ENCODE data around the gene NUDT1.

Gene NUDT1

DNA sequence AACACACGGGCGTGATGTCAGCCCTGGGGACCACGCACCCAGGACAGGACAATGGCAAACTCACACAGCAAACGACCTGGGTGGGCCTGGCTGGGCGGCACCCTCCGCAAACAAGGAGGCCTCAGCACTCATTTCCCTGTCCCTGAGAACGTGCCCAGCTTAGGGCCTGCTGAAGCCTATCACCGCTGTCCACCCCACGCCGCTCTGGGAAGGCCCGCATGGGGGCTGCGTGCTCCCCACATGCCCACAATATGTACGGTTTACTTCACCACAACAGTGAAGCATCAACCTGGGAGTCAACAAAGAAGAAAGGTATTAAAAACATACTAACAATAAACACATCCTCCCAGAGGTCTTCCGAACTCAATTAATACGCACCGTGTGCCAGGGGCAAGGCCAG lies 21.5 kb upstream of the NUDT1 start:
- FAIRE-seq = no peak
- DNase-seq (ENCODE audit: extremely low spot score, insufficient read length, low read depth) = no peak

- DNase-seq (ENCODE audit: extremely low spot score, insufficient read length, low read depth) (no peak), FAIRE-seq (no peak)
Observed at GRCh38 chr7:2220954-2221353, 21.1 kb upstream of the NUDT1 start.

- DNase-seq (ENCODE audit: extremely low spot score, insufficient read length, low read depth) (no peak), FAIRE-seq (no peak)
Observed at GRCh38 chr7:2222516-2222915, 19.5 kb upstream of the NUDT1 start.

- no peak for FAIRE-seq
- no peak for DNase-seq (ENCODE audit: extremely low spot score, insufficient read length, low read depth)
Observed at GRCh38 chr7:2223321-2223720, 18.7 kb upstream of the NUDT1 start.

GRCh38 chr7:2224491-2224928 lies 17.5 kb upstream of the NUDT1 start:
- DNase-seq (ENCODE audit: extremely low spot score, insufficient read length, low read depth) = no peak
- no peak for FAIRE-seq

DNA sequence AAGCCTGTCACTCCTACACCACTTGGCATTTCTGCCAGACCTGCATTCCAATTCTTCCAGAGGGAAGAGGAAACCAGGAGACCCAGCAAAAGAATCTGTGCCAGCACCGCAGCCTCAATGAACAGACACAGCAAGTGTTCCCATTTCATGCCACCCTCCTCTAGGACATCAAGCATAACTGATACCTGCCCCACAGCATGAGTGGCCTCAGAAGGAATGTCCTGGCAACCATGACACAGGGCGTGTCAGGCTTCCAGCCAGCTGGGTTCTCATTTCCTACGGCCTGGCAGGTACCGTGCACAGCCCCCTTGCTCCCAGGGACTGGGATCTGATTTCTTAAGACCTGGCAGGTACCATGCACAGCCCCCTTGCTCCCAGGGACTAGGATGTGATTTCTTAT lies 17.1 kb upstream of the NUDT1 start:
- FAIRE-seq = no peak
- DNase-seq (ENCODE audit: extremely low spot score, insufficient read length, low read depth) = no peak

DNA sequence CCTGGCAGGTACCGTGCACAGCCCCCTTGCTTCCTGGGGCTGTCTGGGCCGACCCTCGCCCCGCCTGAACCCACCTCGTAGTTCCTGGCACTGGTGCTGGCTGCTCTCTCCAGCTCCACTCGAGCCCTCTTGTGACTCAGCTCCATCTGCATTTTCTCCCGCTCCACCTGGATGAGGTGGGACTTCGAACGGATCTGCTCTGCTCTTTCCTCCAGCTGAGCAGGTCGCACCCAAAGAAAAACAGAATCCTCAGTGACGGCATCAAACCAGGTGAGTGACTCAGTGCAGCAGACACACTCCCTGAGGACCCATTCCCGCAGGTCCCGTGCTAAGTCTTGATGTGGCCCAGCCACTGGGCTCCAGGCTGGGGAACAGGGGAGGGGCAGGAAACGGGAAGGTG lies 16.7 kb upstream of the NUDT1 start:
- no peak for DNase-seq (ENCODE audit: extremely low spot score, insufficient read length, low read depth)
- no peak for FAIRE-seq

DNA sequence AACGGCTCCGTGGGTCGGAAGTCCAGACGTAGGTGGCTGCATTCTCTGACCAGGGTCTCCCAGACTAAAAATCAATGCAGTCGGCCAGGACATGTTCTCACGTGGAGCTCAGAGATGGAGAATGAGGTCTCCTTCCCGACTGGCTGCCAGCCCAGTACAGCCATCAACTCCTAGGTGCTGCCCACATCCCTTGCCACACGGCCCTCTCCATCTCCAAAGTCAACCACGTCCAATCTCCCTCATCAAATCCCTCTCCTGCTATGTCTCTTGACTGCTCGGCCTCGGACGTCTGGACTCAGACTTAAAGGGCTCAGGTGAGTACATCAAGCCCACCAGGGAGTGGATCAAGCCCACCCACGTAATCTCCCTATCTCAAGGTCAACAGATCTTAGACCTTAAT lies 16.2 kb upstream of the NUDT1 start:
- DNase-seq (ENCODE audit: extremely low spot score, insufficient read length, low read depth) (no peak), FAIRE-seq (no peak)

- FAIRE-seq (no peak), DNase-seq (ENCODE audit: extremely low spot score, insufficient read length, low read depth) (no peak)
Observed at GRCh38 chr7:2227699-2228098, 14.3 kb upstream of the NUDT1 start.

DNA sequence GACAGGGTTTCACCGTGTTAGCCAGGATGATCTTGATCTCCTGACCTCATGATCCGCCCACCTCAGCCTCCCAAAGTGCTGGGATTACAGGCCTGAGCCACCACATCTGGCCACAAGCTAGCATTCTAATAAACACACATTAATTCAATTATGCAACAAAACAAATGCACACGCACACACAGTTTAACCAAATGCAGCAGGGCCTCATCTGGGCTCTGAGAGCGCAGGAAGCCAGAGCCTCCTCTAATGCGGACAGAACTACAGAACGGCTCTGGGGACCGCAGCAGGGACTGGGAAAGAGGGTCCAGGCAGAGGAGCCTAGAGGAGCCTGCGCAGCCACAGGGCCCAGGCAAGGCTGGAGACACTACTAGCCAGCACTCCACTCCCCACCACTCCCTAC lies 13.1 kb upstream of the NUDT1 start:
- FAIRE-seq = no peak
- DNase-seq (ENCODE audit: extremely low spot score, insufficient read length, low read depth) = no peak

DNA sequence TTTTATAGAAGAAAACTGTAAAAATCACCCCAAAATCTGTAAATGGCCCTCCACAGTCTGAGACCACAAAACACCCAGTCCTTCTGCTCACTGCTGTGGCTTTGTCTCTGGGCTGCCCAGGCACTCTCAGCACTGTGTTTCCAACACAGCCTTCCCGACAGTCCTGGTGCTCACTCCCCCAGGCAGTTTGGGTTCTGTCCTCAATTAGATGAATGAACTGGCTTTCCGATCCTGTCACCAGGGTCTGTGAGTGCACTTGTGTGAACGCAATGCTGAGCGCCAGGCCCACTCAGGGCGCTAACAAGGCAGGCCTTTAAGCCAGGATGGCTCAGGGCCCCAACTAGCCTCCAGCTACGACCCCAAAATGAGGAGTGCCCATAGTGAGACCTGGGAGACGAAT lies 12.6 kb upstream of the NUDT1 start:
- DNase-seq (ENCODE audit: extremely low spot score, insufficient read length, low read depth) (no peak), FAIRE-seq (no peak)

DNA sequence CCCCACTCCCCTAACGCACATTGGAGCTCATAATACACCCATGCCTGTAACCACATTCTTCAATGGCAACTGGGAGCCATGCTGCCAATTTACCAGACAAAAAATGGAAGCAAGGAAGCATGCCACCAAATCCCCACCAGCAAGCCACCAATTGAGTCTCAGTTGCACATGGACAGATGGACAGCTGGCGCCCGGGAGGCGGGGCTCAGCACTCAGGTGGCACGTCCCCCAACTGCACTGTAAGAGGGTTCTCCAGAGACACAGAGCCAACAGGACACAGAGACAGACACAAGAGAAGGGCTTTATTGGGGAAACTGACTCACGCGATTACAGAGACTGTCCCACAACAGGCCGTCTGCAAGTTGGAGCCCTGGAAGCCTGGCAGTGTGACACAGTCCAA lies 11.8 kb upstream of the NUDT1 start:
- DNase-seq (ENCODE audit: extremely low spot score, insufficient read length, low read depth) (no peak), FAIRE-seq (no peak)

GRCh38 chr7:2230882-2231281 lies 11.1 kb upstream of the NUDT1 start:
- DNase-seq (ENCODE audit: extremely low spot score, insufficient read length, low read depth) (no peak), FAIRE-seq (no peak)

- FAIRE-seq (no peak), DNase-seq (ENCODE audit: extremely low spot score, insufficient read length, low read depth) (no peak)
Observed at GRCh38 chr7:2231992-2232765, 9.8 kb upstream of the NUDT1 start.

DNA sequence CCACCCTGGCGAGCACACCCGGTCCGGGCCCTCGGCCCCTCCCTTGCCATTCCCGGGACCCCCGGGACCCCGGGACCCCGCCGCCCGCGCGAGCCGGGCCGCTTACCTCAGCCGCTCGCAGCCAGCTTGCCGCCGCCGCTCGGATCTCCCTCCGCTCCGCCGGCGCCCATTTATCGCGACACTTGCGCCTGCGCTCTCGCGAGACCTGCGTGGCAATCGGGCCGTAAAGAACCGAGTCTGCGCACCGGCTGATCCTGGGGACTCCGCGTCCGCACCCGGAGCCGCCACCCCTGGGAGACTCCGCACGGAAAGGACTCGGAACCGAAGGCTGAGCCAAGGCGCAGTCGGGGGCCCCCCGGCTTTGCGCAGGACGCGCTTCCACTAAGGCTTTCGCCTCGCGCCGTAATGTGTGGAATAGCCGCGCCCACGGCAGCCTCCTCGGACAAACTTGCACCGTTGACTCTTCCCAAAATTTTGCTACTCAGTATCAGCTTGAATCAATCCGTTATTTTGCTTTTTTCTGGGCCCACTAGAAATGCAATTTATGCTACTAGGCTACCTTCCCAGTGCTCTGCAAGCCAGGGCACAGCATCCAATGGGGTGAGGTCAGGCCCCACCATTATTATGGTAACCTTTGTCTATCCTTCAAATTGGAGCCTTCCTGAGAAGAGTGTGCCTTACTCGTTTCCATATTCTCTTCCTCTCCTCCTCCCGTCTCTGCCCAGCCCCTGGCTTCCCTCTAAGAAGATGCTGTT lies 9.1 kb upstream of the NUDT1 start, which contains the start of gene MAD1L1:
Gene MAD1L1 (minus strand): TSS at position 180 of the 755 bp plus-strand sequence. CDS start 2,812 bp downstream, outside the sequence.
- FAIRE-seq (peak; percentile 86), DNase-seq (ENCODE audit: extremely low spot score, insufficient read length, low read depth) (peak; percentile 91)

GRCh38 chr7:2233926-2234325 lies 8.1 kb upstream of the NUDT1 start:
- DNase-seq (ENCODE audit: extremely low spot score, insufficient read length, low read depth) (no peak), FAIRE-seq (no peak)

DNA sequence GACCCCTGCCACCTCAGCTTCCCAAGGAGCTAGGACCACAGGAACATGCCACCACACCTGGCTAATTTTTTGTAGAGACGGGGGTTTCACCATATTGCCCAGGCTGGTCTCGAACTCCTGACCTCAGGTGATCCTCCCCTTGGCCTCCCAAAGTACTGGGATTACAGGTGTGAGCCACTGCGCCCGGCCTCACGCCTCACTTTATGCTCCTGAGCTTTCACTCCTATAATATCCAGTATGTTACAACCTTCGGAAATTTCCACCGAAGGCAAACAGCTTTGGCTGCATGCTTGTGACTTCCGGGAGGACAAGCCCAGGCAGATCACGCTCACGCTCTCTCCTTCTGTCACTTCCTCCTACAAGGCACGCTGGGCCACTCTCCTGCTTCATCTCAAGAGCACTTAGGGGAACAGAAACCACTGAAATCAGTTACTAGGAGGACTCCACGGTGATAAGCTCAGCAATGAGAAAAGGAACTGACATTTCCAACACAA lies 4.9 kb upstream of the NUDT1 start:
- DNase-seq (ENCODE audit: extremely low spot score, insufficient read length, low read depth) (peak; percentile 71), FAIRE-seq (peak; percentile 96)

DNA sequence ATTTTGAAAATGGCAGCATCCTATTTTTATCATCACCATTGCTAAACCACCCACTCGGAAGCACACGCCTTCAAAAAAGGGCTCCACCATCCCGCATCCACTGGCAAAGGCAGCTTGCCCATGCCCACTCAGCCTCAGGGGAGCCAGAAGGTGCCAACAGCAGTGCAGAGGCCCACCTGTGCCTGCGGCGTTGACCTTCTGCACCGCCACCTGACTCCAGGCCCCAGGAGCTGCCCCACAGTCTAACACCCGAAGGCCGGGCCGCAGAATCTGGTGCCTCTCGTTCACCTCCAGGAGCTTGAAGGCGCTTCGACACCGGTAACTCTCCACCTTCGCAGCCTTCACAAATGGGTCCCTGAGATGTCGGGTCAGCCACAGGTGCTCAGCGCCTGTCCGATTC lies 2.8 kb upstream of the NUDT1 start:
- DNase-seq (ENCODE audit: extremely low spot score, insufficient read length, low read depth) = no peak

DNA sequence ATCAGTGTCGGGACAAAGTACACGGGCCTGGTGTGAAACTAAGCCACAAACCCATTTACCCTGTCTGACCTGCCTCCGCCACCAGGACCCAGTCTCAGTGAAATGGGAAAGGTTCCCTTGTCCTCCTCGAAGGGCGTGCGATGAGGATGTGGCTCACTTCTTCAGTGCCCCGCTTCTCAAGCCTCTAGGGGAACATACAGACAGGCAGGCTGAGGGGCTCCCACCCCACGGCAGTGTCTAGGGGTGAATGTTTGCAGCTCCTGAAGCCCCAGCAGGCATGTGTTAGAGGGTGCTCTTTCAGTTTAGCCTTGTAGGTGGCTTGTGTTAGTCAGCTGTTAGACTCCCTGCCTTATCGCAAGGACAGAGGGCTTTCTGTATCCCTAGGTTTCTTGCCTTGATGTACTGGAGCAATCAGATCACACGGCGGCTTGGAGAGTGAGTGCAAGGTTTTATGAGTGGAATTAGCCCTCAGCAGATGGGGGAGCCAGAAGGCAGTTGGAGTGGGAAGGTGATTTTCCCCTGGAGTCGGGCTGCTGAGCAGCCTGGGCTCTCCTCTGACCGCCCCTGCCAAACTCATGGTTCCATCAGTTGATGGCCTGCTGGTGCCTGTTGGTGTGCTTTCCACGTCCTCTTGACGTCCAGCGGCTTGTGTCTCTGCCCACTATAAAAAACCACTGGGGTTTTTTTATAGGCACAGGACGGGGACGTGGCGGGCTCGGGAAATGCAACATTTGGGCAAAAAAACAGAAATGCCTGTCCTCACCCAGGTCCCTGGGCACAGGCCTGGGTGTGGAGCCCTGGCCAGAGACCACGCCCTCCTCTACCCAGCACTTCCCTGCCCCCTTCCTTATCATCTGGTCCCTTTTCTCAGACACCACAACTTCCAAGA lies 759 bp downstream of the NUDT1 start:
- peak; percentile 76 for FAIRE-seq

More for the DNA sequence above, 2.8 kb upstream of the NUDT1 start:
- no peak for FAIRE-seq

GRCh38 chr7:2243458-2243857 lies 1.4 kb downstream of the NUDT1 start:
- FAIRE-seq = no peak

More for the DNA sequence above, 759 bp downstream of the NUDT1 start:
- DNase-seq (ENCODE audit: extremely low spot score, insufficient read length, low read depth) = no peak

More at GRCh38 chr7:2243458-2243857, 1.4 kb downstream of the NUDT1 start:
- no peak for DNase-seq (ENCODE audit: extremely low spot score, insufficient read length, low read depth)
